ENCODE measurements around the gene SERTM2.
A peak's percentile ranks its signal among the peaks of the same experiment; 100 is the strongest.

The SERTM2 gene

GRCh38 chrX:111555406-111555958 lies 44.0 kb downstream of the SERTM2 start:
- Histone ChIP-seq H3K27me3 (ENCODE audit: control insufficient read depth, insufficient read depth, low read length) (no peaks in the 10 kb centered on the region), H3K36me3 (ENCODE audit: control insufficient read depth, insufficient read depth, low read length) (no peaks in the 10 kb centered on the region), H3K27ac (ENCODE audit: low read depth, low read length) (peak overlapping the region; percentile 84), H3K4me1 (ENCODE audit: control insufficient read depth, insufficient read depth, low read length) (peaks cover 23% of the 10 kb centered on the region), H3K9me3 (ENCODE audit: control insufficient read depth, insufficient read depth, low read length) (no peaks in the 10 kb centered on the region), H3K9ac (ENCODE audit: low read depth, low read length) (peak overlapping the region; percentile 58; the same call in 1 of the 2 replicates), H3K4me3 (ENCODE audit: low read depth, low read length) (no peak overlapping the region)

GRCh38 chrX:111560801-111561200 lies 49.4 kb downstream of the SERTM2 start:
- Histone ChIP-seq H3K4me1 (ENCODE audit: control insufficient read depth, insufficient read depth, low read length) (peaks cover 12% of the 10 kb centered on the region), H3K4me3 (ENCODE audit: low read depth, low read length) (no peak overlapping the region), H3K27me3 (ENCODE audit: control insufficient read depth, insufficient read depth, low read length) (no peaks in the 10 kb centered on the region), H3K27ac (ENCODE audit: low read depth, low read length) (no peak overlapping the region), H3K9ac (ENCODE audit: low read depth, low read length) (no peak overlapping the region), H3K9me3 (ENCODE audit: control insufficient read depth, insufficient read depth, low read length) (no peaks in the 10 kb centered on the region), H3K36me3 (ENCODE audit: control insufficient read depth, insufficient read depth, low read length) (no peaks in the 10 kb centered on the region)

GRCh38 chrX:111561851-111562250 lies 50.4 kb downstream of the SERTM2 start:
- no peak overlapping the region for H3K9ac ChIP-seq (ENCODE audit: low read depth, low read length)
- peaks cover 2% of the 10 kb centered on the region; the same call in 1 of the 2 replicates for H3K4me1 ChIP-seq (ENCODE audit: control insufficient read depth, insufficient read depth, low read length)
- no peak overlapping the region for H3K27ac ChIP-seq (ENCODE audit: low read depth, low read length)
- no peaks in the 10 kb centered on the region for H3K27me3 ChIP-seq (ENCODE audit: control insufficient read depth, insufficient read depth, low read length)
- H3K36me3 ChIP-seq (ENCODE audit: control insufficient read depth, insufficient read depth, low read length) = no peaks in the 10 kb centered on the region
- H3K9me3 ChIP-seq (ENCODE audit: control insufficient read depth, insufficient read depth, low read length) = no peaks in the 10 kb centered on the region
- H3K4me3 ChIP-seq (ENCODE audit: low read depth, low read length) = no peak overlapping the region

GRCh38 chrX:111567542-111568255 lies 56.3 kb downstream of the SERTM2 start:
- no peaks in the 10 kb centered on the region for H3K9me3 ChIP-seq (ENCODE audit: control insufficient read depth, insufficient read depth, low read length)
- H3K27me3 ChIP-seq (ENCODE audit: control insufficient read depth, insufficient read depth, low read length) = no peaks in the 10 kb centered on the region
- no peak overlapping the region for H3K4me3 ChIP-seq (ENCODE audit: low read depth, low read length)
- no peak overlapping the region for H3K9ac ChIP-seq (ENCODE audit: low read depth, low read length)
- H3K4me1 ChIP-seq (ENCODE audit: control insufficient read depth, insufficient read depth, low read length) = peaks cover 6% of the 10 kb centered on the region; the same call in 1 of the 2 replicates
- H3K36me3 ChIP-seq (ENCODE audit: control insufficient read depth, insufficient read depth, low read length) = no peaks in the 10 kb centered on the region
- no peak overlapping the region for H3K27ac ChIP-seq (ENCODE audit: low read depth, low read length)

- no peak overlapping the region for H3K9ac ChIP-seq (ENCODE audit: low read depth, low read length)
- H3K9me3 ChIP-seq (ENCODE audit: control insufficient read depth, insufficient read depth, low read length) = no peaks in the 10 kb centered on the region
- H3K4me1 ChIP-seq (ENCODE audit: control insufficient read depth, insufficient read depth, low read length) = peaks cover 6% of the 10 kb centered on the region; the same call in 1 of the 2 replicates
- no peaks in the 10 kb centered on the region for H3K36me3 ChIP-seq (ENCODE audit: control insufficient read depth, insufficient read depth, low read length)
- no peak overlapping the region for H3K27ac ChIP-seq (ENCODE audit: low read depth, low read length)
- H3K4me3 ChIP-seq (ENCODE audit: low read depth, low read length) = no peak overlapping the region
- H3K27me3 ChIP-seq (ENCODE audit: control insufficient read depth, insufficient read depth, low read length) = no peaks in the 10 kb centered on the region
These were observed 56.9 kb downstream of the SERTM2 start for GRCh38 chrX:111568354-111568753.

GRCh38 chrX:111568817-111569216 lies 57.4 kb downstream of the SERTM2 start:
- H3K36me3 ChIP-seq (ENCODE audit: control insufficient read depth, insufficient read depth, low read length) = no peaks in the 10 kb centered on the region
- H3K27me3 ChIP-seq (ENCODE audit: control insufficient read depth, insufficient read depth, low read length) = no peaks in the 10 kb centered on the region
- H3K9ac ChIP-seq (ENCODE audit: low read depth, low read length) = no peak overlapping the region
- H3K27ac ChIP-seq (ENCODE audit: low read depth, low read length) = no peak overlapping the region
- no peak overlapping the region for H3K4me3 ChIP-seq (ENCODE audit: low read depth, low read length)
- H3K4me1 ChIP-seq (ENCODE audit: control insufficient read depth, insufficient read depth, low read length) = peaks cover 6% of the 10 kb centered on the region; the same call in 1 of the 2 replicates
- no peaks in the 10 kb centered on the region for H3K9me3 ChIP-seq (ENCODE audit: control insufficient read depth, insufficient read depth, low read length)

All from HUES48 (cell line).